SJCRH30 (cell line): Measurements from ENCODE around the gene GPT2. TPM values are rescaled to one million over a fixed set of nuclear protein-coding genes. Genes with fewer than 3 reads are reported as not detected.

Source experiments
- DNase-seq, 2 experiments: peaks; one replicate each; pipeline ENCODE4 v3.0.0-alpha.2; 2015 to 2020
- H3K27ac ChIP-seq: fragments of 250-450 bp; sonication (Bioruptor Pico); 2 replicates; pipeline ENCODE4 v1.5.1; 2020; ENCODE audit warnings: mild to moderate bottlenecking, moderate library complexity
- H3K27me3 ChIP-seq: fragments of 250-450 bp; sonication (Bioruptor Pico); 2 replicates; pipeline ENCODE4 v1.5.1; 2020; ENCODE audit warnings: mild to moderate bottlenecking, moderate library complexity
- H3K36me3 ChIP-seq: fragments of 250-450 bp; sonication (Bioruptor Pico); 2 replicates; pipeline ENCODE4 v1.5.1; 2020; ENCODE audit warnings: mild to moderate bottlenecking, moderate library complexity
- H3K4me1 ChIP-seq: fragments of 250-450 bp; sonication (Bioruptor Pico); 2 replicates; pipeline ENCODE4 v1.5.1; 2020; ENCODE audit warnings: mild to moderate bottlenecking, moderate library complexity
- H3K4me3 ChIP-seq: fragments of 250-450 bp; sonication (Bioruptor Pico); 2 replicates; pipeline ENCODE4 v1.5.1; 2020; ENCODE audit warnings: mild to moderate bottlenecking, moderate library complexity
- H3K9me3 ChIP-seq: fragments of 250-450 bp; sonication (Bioruptor Pico); replicated peaks from 2 replicates; pipeline ENCODE4 v1.5.1; 2020; ENCODE audit warnings: mild to moderate bottlenecking, moderate library complexity
- total RNA-seq: library from RNA; depleted of rRNA; stranded (reverse); fragments of >200 nt; shearing (Covaris generic); gene quantifications from 2 replicates; pipeline ENCODE4 v1.2.3, GENCODE V29; 2014; rRNA removed

GPT2 gene, protein sequence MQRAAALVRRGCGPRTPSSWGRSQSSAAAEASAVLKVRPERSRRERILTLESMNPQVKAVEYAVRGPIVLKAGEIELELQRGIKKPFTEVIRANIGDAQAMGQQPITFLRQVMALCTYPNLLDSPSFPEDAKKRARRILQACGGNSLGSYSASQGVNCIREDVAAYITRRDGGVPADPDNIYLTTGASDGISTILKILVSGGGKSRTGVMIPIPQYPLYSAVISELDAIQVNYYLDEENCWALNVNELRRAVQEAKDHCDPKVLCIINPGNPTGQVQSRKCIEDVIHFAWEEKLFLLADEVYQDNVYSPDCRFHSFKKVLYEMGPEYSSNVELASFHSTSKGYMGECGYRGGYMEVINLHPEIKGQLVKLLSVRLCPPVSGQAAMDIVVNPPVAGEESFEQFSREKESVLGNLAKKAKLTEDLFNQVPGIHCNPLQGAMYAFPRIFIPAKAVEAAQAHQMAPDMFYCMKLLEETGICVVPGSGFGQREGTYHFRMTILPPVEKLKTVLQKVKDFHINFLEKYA
- total RNA-seq = 14.9 and 17.2 TPM in 2 replicates

DNA sequence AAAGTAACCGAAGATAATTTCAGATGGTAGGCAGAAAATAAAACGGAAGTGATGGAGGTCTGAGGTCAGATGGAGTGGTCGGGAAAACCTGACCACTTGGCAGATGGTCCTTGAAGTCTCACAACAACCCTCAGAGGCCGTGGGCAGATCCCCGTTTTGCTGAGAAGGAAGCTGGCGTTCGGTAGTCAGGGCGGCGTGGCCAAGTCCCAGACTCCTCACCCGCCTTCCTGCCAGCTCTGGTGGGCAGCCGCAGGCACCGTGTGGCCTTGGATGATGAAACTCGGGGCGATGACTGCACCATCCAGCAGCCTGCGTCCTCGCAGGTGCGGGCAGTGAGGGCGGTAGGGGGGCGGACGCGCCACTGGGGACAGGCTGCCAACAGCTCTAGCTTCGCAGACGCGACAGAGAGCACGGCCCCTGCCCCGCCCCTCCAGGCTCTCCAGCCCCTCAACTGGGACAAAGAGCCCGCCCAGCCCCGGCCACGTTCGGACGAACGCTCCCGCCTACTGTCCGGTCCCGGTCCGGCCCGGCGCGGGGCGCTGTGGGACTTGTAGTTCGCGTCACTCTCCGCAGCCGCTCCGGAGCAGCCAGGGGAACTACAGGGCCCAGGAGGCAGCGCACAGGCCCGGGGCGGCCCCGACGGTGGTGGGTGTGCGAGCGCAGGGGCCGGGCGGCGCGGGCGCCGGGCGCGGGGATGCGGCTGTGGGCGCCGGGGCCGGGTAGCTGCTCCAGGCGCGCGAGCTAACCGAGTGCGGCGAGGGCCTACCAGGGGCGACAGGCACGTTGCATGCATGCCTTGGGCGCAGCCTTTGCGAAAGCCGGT is at the start of gene GPT2:
Gene GPT2, plus strand, starts transcription at position 673 of the 823 bp plus-strand sequence. CDS start 354 bp downstream, outside the sequence.
- Histone ChIP-seq H3K27me3 (no peaks in the 10 kb centered on the region), H3K4me3 (peak within 1 kb of the TSS; percentile 83), H3K27ac (peak within 1 kb of the TSS; percentile 25), H3K4me1 (peaks cover 13% of the 10 kb centered on the region), H3K9me3 (no peaks in the 10 kb centered on the region), H3K36me3 (no peaks in the 10 kb centered on the region)
- DNase-seq = peak; percentile 95

DNA sequence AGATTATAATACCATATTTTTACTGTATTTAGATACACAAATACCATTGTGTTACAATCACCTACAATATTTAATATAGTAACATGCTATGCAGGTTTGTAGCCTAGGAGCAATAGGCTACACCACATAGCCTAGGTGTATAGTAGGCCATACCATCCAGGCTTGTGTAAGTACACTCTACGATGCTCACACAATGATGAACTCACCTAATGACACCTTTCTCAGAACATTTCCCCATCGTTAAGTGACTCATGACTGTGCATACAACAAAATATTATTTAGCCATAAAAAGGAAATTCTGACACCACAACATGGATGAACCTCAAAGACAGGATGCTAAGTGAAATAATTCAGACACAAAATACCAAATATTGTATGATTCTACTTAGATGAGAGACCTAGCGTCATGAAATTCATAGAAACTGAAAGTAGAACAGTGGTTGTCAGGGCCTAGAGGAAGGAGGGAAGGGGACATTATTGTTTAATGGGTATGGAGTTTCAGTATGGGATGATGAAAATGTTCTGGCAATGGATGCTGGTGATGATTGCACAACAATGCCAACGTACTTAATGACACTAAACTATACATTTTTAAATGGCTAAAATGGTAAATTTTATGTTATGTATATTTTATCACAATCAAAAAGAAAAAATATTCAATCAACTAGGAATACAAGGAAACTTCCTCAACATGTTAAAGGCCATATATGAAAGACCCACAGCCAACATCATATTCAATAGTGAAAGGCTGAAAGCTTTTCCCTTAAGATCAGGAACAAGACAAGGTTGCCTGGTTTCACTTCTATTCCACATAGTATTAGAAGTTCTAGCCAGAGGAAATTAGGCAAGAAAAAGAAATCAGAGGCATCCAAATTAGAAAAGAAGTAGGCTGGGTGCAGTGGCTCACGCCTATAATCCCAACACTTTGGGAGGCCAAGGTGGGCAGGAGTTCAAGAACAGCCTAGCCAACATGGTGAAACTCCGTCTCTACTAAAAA is 47.3 kb upstream of the GPT2 start:
- no peaks in the 10 kb centered on the region; the same call in 1 of the 2 replicates for H3K27me3 ChIP-seq
- no peak for DNase-seq
- H3K4me1 ChIP-seq = no peaks in the 10 kb centered on the region
- H3K9me3 ChIP-seq = no peaks in the 10 kb centered on the region
- H3K27ac ChIP-seq = no peak overlapping the region
- no peaks in the 10 kb centered on the region for H3K36me3 ChIP-seq
- H3K4me3 ChIP-seq = no peak overlapping the region

DNA sequence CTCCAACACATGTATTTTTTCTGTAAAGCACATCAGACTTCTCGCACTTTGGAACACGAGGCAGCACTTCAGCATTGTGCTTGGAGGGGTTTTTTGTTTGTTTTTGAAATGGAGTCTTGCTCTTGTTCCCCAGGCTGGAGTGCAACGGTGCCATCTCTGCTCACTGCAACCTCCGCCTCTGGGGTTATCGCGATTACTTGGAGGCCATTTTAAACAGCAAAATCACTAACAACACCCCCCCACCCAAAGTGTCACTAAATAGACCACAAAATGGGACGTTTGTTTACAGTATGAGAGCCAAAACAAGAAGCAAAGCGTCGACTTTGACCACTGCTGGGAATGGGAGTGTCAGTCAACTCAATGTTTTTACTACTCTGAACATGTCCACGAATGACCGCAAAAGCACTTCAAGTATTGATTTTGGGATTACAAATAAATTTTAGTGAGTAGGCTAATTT is 44.1 kb upstream of the GPT2 start:
- H3K4me1 ChIP-seq = no peaks in the 10 kb centered on the region
- no peaks in the 10 kb centered on the region for H3K9me3 ChIP-seq
- H3K4me3 ChIP-seq = no peak overlapping the region
- H3K36me3 ChIP-seq = no peaks in the 10 kb centered on the region
- no peak for DNase-seq
- no peaks in the 10 kb centered on the region; the same call in 1 of the 2 replicates for H3K27me3 ChIP-seq
- H3K27ac ChIP-seq = no peak overlapping the region

DNA sequence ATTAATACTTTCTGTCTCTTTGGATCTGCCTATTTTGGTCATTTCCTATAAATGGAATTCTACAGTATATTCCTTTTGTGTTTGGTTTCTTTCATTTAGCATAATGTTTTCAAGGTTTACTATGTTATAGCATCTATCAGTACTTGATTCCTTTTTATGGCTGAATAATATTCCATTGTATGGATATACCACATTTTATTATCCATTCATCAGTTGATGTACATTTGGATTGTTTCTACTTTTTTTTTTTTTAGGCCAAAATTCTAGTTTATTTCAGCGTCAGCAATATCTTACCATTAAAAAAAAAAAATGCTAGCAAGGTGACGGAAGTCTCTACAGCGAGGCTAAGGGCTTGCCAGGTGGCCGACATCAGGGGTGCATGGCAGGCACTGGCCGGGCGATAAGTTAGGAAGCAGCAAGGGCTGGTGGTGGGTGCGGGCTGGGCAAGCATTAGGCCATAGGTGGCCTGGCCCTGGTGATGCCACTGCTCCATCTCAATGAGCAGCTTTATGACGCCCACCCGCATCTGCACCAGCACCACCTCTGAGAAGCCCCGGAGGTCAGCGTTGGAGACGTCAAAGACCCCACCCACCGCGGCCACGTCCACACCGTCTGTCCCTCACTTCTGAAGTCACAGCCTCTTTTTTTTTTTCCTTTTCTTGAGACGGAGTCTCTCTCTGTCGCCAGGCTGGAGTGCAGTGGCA is 41.8 kb upstream of the GPT2 start:
- Histone ChIP-seq H3K9me3 (no peaks in the 10 kb centered on the region), H3K4me3 (no peak overlapping the region), H3K27ac (no peak overlapping the region), H3K4me1 (no peaks in the 10 kb centered on the region), H3K27me3 (no peaks in the 10 kb centered on the region), H3K36me3 (no peaks in the 10 kb centered on the region)
- DNase-seq = no peak

DNA sequence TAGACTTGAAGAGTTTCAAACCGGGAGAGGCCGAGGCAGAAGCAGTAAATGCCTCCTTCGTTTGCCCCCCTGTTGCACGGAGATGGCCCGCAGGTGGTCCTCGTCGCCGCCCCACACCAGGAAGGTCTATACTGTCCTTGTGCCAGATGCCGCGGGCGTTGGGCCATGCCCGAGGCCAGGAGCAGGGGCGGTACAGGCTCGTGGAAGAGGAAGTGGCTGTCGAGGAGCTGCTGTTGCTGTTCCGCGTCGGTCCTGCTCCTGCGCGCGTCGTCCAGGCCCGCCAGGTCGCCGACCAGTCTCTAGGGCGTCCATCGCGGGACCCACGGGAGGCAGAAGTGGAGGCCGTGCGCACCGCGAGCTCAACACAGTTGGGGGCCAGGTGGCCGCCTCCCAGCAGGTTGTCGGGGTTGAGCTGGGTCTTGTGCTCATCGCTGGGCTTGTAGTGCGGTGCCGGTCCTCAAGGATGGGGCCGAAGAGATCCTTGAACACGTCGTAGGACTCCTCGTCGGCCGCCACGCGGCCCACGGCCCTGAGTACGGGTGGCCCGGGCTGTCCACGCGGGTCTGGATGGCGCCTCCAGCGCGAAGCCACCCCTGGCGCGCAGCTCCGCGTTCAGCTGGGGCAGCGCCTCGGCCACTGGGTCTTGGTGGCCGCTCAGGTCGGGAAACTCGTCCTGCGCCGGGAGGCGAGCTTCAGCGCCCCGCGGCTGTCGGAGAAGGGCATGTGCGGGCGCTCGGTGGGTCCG is 40.1 kb upstream of the GPT2 start:
- H3K4me1 ChIP-seq = no peaks in the 10 kb centered on the region
- no peaks in the 10 kb centered on the region for H3K9me3 ChIP-seq
- no peak for DNase-seq
- H3K27ac ChIP-seq = no peak overlapping the region
- H3K4me3 ChIP-seq = no peak overlapping the region
- no peaks in the 10 kb centered on the region for H3K27me3 ChIP-seq
- H3K36me3 ChIP-seq = no peaks in the 10 kb centered on the region

DNA sequence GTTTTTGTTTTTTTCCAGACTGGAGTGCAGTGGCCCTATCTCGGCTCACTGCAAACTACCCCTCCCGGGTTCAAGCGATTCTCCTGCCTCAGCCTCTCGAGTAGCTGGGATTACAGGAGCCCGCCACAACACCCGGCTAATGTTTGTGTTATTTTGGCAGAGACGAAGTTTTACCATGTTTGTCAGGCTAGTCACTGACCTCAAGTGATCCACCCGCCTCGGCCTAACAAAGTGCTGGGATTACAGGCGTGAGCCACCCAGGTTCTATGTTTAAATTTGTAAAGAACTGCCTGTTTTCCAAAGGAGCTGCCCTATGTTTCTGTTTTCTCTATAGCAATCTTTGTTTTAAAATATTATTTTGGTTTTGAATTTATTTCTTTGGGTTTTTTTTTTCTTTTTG is 39.4 kb upstream of the GPT2 start:
- H3K4me1 ChIP-seq = no peaks in the 10 kb centered on the region
- H3K36me3 ChIP-seq = no peaks in the 10 kb centered on the region
- H3K4me3 ChIP-seq = no peak overlapping the region
- H3K9me3 ChIP-seq = no peaks in the 10 kb centered on the region
- H3K27ac ChIP-seq = no peak overlapping the region
- H3K27me3 ChIP-seq = no peaks in the 10 kb centered on the region
- no peak for DNase-seq

DNA sequence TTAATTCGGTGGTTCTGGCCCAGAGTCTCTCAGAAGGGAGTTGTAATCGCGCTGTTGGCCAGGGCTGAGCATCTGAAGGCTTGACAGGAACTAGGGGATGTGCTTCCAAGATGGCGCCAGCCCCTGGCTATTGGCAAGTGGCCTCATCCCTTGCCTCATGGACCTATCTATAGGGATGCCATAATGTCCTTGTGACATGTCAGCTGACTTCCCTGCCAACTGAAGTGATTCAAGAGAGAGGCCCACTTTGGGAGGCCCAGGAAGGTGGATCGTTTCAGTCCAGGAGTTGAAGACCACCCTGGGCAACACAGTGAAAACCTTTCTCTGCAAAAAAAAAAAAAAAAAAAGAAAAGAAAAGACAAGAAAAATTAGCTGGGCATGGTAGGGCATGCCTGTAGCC is 38.2 kb upstream of the GPT2 start:
- Histone ChIP-seq H3K4me3 (no peak overlapping the region), H3K27me3 (no peaks in the 10 kb centered on the region), H3K27ac (no peak overlapping the region), H3K9me3 (no peaks in the 10 kb centered on the region), H3K36me3 (no peaks in the 10 kb centered on the region), H3K4me1 (no peaks in the 10 kb centered on the region)
- no peak for DNase-seq

DNA sequence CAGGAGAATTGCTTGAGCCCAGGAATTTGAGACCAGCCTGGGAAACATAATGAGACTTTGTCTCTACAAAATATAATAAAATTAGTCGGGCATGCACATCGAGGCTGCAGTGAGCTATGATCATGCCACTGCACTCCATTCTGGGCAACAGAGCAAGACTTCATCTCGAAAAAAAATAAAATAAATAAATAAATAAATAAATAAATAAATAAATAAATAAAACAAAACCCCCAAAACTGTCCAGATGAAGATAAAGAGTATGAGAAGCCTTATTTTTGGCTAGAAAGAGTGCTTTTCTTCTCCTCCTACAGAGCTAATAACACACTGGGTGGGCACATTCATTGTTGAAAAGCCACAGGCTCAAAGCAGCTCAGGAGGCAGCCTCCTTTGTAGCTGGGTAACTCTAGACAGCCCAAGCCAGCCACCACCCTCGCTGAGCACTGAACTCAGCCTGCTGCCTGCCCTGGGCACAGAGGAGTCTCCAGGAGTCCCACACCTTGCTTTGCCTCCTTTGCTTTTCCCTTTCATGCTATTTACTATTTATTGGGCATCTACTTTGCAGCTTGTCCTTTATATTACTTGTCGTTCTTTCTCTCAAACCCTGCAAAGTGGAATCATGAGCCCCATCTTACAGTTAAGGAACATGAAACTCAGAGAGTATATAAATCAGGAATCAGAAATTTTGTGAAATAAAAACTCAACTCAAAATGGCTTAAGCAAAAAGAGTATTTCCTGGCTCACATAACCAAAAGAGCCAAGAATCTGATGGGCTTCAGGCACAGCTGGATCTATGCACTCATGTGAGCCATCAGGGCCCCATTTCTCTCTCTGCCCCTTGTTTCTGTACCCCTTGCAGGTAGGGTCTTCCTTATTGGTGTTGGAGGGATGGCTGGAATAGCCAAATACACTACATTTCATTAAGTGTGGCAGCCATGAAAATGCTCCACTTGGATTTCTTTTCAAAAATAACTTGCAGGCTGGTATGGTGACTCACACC is 35.1 kb upstream of the GPT2 start:
- Histone ChIP-seq H3K4me3 (no peak overlapping the region), H3K27me3 (0 out of 2 replicates have a peak, but pooled peaks cover 4% of the 10 kb centered on the region), H3K36me3 (no peaks in the 10 kb centered on the region), H3K9me3 (no peaks in the 10 kb centered on the region), H3K4me1 (no peaks in the 10 kb centered on the region), H3K27ac (no peak overlapping the region)
- no peak for DNase-seq

DNA sequence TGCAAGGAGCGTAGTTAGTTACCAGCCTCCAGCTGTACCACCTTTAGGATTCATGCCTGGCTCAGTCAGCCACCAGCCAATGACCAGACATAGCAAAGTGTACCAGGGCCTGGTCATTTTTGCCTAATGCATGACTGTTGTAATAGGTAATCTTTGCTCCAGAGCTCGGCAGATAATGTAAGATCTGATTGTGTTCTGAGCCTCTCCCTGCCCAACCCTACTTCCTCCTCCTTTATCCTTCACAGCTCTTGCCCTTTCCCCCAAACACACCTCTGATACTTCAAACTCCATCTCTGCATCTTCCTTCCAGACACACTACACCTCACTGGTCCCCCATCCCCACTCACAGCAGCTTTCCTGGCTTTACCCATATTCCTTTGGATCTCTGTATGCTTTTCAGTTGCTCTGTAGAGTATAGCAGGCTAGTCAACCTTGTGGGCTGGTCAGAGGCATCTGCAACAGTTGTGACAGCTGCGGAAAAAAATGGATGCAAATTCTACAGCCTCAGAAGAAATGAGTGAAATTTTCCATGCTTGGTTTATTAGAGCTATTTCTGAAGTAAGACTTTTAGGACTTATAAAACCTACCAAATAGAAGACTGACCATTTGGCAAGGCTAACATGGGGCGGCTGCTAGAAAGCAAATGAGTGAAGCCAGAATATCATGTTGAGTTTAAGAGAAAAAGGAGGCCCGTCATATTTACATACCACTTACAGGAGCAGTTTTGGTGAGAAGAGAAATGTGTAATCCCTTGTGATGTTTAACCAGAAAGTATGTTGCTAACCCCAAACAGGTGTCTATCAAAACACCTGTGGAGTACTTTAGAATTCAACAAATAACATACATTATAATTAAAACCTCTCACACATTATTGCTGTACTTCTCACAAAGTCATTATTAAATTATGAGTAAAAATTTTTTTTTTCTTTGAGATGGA is 33.3 kb upstream of the GPT2 start:
- DNase-seq = no peak
- H3K27ac ChIP-seq = no peak overlapping the region
- H3K4me1 ChIP-seq = no peaks in the 10 kb centered on the region
- no peak overlapping the region for H3K4me3 ChIP-seq
- no peaks in the 10 kb centered on the region for H3K36me3 ChIP-seq
- 0 out of 2 replicates have a peak, but pooled peaks cover 4% of the 10 kb centered on the region for H3K27me3 ChIP-seq
- no peaks in the 10 kb centered on the region for H3K9me3 ChIP-seq

DNA sequence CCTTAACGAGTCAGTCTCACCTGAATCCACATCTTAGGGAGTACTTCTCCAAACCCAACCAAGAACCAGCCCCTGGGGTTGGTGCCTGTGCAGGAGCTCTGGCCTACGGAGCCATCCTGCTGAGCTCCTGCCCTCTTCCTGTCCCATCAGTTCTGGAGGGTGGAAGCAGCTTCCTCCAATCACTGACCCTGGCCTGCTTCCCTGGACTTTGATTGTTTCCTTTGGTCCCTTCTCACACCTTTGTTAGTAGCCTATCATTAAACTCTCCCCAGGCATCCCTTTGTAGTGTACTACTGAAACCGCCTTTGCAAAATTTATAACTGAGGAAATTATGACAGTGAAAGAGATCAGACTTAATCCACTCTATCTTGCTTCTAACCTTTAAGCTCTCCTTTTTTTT is 32.0 kb upstream of the GPT2 start:
- Histone ChIP-seq H3K27ac (no peak overlapping the region), H3K36me3 (no peaks in the 10 kb centered on the region), H3K4me3 (no peak overlapping the region), H3K9me3 (no peaks in the 10 kb centered on the region), H3K4me1 (no peaks in the 10 kb centered on the region), H3K27me3 (0 out of 2 replicates have a peak, but pooled peaks cover 4% of the 10 kb centered on the region)
- DNase-seq = no peak

DNA sequence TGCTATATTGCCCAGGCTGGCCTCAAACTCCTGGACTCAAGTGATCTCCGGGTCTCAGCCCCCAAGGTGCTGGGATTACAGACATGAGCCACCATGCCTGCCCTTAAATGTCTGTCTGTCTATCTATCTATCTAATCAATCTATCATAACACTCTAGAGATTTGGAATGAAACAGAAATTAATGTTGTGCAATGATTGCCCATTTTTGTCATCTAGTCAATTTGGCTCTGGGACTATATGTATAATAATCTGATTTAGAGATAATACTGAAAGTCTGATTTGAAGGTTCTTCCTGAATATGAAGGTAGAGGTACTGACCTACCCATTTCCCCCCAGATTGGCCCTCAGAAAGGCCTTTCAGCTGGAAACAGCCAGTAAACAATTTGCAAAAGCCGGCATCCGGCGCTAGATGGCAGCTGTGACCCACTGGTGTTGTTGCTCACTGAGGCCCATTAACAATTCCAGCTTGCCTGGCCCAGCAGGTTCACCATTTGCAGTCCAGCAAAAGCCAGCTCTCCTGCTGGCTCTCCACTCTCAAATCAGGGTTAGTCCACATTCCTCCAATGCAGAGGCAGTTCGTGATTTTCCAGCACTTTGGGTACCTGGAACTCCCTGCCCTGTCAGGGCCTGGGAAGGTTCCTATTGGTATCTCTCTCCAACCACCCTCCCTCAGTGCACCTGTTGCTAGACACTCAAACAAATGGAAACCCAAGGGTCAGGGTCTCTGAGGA is 30.3 kb upstream of the GPT2 start:
- H3K4me1 ChIP-seq = no peaks in the 10 kb centered on the region
- H3K27ac ChIP-seq = no peak overlapping the region
- no peaks in the 10 kb centered on the region for H3K9me3 ChIP-seq
- H3K4me3 ChIP-seq = no peak overlapping the region
- DNase-seq = peak; percentile 65 to 79
- no peaks in the 10 kb centered on the region for H3K36me3 ChIP-seq
- H3K27me3 ChIP-seq = 0 out of 2 replicates have a peak, but pooled peaks cover 4% of the 10 kb centered on the region
